ENCODE results near the gene WASL.
"Not testable (repeated sequence)": the region's sequence is repeated elsewhere in the genome, so short reads cannot be mapped to it uniquely, and the experiment has no call there.

Gene WASL

DNA sequence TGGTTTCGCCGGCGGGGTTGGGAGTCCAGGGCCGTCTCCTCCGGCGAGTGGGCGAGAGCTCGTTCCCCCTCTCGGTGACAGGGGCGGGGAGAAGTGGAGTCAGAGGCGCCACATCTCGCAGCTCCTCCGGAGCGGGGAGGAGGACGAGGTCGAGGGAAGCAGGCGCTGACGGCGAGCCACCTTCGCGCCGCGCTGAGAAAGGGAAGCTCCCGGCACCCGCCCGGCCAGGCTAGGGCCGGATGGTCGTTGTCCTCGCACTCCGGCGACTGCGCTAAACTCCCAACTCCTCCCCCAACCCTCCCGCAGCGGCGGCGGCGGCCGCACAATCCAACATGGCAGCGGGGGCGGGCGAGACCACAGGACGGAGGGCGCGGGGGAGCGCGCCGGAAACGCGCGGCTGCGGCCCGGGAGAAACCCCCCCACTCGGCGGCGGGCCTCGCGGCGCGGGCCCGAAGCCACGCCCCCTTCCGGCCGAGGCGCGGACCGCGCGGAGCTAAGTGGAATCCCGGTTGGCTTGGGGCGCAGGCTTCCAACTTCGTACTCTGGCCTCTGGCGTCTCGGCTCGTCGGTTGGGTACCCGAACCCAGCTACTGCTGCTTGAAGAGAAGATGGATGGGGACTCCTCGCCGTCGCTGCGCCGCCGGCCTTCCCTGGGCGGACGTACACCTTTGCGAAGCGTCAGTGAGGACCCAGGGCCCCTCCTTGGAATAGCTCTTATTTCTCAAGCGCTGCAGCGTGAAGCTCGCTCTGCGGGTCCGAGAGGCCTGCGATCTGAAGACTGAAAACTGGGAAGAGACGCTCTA is at the start of gene WASL:
WASL (minus strand) TSS at position 270 of the 803 bp plus-strand sequence; CDS start at position 1, 269 bp downstream.
- peak; percentile 74 for DNase-seq

DNA sequence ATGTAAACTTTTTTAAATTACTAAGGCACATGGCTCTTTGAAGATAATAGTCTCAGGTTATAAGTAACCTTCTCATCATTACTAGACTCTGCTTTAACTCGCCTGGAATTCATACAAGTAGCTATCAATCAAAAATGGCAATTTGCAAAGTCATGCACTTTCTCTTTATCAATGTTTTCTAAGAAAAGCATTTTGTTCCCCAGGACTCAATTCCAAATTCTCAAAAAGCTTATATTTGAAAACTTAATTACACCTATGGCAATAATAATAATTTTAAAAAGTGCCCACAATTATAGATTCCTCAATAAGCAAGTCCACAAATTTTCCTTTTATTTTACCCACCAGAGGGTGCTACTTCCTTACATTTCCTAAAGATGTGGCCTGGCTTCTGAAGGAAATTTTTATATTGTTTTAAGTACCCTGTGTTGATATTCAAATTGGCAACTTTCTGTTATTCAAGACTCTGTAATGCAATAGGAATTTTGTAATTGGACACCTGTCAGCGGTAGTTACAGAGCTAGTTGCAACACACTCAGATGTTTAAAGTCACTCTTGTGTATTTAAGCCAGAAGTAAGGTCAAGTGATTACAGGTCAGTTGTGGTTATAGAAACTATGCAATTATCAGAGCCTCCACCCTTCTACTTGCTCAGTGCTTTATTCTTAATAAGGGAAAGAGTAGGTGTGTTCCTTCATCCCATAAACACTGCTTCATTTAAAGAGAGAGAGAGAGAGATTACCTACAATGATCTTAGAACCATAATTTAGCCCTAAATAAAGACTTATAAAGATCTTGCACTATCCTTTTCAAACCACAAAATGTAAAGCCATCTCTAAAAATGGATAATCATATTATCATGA is 49.1 kb upstream of the WASL start:
- DNase-seq: no peak

DNA sequence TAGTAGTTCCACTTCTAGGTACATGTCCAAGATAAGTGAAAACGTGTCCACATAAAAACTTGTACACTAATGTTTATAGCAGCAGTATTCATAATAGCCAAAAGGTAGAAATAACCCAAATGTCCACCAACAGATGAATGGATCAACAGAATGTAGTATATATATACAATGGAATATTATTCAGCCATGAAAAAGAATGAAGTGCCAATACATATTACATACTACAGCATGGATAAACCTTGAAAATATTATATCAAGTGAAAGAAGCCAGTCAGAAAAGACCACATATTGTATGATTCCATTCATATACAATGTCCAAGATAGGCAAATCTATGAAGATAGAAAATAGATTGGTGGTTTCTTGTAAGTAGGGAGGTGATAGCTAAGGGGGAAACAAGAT is 47.8 kb upstream of the WASL start:
- DNase-seq: no peak

DNA sequence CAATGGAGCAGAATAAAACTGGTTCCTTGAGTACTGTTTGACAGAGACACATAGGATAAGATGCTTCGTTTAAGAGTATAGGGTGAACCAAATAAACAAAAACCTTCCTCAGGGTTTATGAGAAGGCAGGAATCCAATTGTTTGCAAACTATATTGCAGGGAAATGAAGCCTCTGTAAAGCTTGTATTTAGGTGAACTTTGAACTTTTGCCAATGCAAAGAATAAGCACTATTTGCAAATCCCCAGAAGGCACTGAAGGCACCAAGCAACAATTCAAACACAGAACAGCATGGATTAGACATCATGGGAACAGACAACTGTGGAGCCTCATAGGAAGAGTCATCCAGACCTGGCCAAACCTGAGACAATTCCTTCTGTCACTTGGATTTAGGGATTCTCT is 47.1 kb upstream of the WASL start:
- no peak for DNase-seq

DNA sequence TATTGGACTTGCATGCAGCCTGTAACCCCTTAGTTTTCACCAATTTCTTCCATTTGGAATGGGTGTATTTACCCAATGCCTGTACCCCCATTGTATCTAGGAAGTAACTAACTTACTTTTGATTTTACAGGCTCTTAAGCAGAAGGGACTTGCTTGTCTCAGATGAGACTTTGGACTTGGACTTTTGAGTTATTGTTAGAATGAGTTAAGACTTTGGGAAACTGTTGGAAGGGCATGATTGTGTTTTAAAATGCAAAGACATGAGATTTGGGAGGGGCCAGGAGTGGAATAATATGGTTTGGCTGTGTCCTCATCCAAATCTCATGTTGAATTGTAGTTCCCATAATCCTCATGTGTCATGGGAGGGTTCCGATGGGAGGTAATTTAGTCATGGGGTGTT is 46.3 kb upstream of the WASL start:
- not testable (repeated sequence) for DNase-seq

DNA sequence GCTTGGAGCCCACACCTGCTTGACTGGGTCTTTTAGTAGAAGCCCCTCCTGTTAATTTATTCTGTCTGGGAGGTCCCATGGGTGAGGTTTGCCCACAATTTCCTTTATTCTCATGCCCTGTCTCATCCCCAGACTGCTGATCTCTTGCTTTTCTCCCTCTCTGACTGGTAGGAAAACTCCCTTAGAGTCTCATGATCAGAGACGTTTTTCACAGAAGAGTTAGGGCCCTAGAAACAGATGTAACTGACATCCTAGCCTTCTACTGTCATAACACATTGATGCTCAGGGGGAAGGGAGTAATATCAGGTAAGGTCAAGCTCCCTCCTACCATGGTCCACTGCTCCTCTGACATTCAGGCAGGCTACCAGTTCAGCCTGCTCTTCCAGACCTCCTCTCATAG is 43.7 kb upstream of the WASL start:
- DNase-seq: no peak

DNA sequence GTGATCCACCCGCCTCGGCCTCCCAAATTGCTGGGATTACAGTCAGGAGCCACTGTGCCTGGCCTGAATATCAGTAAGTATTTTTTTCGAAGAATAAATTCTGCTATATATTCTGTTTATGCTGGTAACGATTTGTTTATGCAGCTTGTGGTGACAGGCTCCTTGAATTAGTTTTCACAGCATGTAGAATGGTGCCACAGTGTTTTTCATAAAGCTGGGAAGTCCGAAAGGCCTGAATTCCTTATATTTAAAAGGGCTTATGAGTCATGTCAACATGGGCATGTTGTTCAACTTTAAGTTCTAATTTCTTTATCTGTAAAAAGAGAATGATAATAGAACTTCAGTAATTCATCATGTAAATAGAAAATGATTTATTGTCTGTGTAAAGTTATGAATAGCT is 42.2 kb upstream of the WASL start:
- DNase-seq: no peak

DNA sequence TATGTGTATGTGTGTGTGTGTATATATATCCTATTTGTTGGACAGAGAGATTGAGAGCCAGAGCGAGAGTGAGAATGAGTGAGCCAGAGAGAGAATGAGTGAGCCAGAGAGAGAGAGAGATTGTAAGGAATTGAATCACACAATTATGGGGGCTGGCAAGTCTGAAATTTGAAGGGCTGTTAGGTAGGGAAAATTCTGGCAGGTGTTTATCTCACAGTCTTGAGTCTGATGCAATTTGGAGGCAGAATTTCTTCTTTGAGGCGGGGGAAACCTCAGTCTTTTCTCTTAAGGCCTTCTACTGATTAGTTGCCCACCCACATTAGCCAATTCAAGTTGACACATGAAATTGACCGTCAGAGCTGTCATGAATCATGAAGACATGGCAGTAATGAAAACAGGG is 41.0 kb upstream of the WASL start:
- no peak for DNase-seq

DNA sequence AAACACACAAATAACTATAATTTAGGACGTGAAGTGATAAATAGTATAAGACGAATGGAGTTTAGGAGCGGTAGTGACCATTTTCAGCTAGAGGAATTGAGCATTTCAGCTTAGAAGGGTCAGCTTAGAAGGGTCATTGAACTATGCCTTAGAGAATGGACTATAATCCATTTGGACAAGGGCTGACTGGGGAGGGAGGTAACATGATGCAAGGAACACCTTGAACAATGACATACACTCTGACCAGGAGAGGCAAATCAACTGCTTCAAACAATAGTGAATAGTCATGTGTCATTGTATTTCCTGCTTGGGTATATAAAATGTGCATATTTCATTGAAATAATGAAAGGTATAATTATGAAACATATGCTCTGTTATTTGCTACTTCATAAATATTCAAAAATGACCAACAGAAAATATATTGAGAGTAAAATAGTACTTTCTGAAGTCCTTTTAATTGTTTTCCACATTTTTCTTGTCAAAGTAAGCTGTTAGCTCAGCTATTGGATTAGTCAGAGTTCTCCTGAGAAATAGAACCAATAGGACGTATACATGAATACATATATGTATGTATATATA is 40.5 kb upstream of the WASL start:
- no peak for DNase-seq

DNA sequence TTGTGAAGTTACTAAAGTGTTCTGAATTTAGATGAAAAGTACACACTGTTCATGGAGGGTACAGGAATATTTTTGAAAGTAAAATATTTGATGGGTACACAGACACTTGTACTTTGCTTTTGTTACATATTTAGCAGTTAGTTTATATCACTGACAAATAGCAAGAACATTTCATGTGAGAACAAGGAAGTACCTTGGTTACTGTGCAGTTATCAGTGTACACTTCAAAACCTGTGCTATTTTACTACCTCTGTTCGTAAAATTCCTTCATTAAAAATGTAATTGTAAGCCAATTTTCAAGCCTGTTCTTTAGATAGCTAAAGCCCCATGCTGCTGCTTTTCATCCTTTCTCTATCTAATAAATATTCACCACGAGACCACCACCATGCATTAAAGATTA is 39.8 kb upstream of the WASL start:
- no peak for DNase-seq

DNA sequence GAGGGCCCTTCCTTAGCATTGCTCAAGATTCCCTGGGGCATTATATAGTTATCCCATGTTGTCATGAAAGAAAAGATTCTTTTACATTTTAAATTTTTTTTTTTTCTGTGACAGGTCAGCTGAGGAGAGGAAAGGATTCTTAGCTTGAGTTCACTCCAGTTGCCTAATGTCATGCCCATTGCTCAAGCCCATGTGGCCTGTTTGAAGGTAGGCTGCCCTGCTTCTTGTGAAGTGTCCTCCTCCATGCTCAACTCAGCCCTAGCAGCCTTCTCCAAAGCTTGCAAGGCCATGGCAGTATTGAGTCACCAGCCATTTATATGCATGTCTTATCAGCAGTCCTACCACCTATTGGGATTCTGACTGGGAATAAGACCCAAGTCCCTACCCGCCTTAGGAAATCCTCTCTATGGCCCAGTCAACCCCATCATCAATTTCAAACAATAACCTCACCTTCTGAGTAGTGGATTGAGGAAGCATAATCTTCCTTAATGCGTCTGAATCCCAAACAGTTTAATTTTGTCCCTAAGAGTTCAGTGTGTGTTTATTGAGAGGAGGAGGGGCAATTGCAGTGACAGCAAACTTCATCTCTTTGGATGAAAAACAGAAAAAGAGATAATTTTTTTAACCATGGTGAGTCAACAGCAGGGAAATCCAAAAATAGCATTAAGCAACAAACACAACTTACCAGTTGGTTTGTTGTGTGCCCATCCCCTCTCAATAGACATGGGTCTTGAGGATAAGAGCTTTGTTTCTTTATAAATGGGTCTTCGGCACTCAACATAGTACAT is 38.6 kb upstream of the WASL start:
- no peak for DNase-seq

DNA sequence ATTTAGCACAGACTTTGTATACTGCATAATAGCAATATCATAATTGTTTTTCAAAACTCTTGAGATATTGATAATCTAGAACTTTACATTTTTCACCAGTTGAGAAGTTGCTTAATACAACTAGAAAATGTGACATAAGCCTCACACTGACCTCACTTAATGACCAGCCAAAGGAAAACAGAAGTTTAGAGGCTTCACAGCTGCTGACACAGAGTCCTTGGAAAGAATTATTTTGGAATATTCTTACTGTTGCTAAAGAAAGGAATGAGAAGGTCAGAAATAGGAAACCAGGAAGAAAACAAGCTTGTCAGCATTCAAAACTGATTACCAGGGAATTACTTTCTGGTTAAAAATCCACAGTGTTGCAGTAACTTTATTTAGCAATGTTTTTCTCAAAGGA is 35.5 kb upstream of the WASL start:
- DNase-seq: no peak

DNA sequence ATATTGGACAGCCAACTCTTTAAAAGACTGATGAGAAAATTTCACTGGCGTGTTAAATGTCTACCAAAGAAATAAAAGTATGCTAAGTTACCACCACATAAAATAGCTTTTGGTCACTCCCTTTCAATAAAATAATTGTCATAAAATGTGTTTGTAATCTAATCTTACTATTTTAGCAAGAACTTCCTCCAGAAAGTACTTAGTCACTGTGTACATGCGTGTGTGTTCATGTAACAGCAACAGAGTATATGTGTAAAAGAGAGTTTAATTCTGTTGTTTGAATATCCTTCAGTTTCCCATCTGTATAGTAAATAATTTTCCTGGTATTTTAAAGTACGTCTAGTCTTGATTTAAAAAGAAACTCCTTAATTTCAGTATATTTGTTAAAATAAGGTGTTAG is 35.0 kb upstream of the WASL start:
- DNase-seq: no peak

DNA sequence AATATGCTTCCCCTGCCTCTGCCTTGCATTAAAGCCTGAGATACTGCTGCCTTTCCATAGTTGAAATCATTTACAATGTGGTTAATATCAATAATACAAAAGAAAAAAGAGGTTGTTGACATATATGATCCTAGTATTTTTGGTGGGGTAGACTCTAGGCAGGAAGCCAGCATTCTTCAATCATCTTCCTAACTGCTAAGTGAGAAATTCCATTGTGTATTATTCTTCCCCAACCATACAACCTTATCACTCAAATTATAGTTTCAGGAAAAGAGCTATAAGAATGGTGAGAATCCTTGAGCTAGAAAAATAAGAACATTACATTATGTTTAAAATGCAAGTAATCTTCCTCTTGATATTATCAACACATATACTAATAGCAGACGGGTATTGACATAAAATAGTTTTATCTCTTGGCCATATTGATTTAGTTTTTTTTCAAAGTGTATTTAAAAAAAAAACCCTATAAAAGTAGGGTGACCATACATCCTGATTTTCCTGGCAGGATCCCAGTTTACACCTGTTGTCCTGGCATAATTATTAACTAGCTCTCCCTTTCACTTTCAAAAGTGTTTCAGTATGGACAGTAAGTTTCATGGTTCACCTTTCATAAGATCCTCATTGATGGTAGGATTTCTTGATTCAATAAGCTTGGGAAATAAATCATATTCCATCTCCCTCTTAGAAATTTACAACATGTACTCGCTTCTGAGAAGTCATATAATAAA is 33.4 kb upstream of the WASL start:
- no peak for DNase-seq

DNA sequence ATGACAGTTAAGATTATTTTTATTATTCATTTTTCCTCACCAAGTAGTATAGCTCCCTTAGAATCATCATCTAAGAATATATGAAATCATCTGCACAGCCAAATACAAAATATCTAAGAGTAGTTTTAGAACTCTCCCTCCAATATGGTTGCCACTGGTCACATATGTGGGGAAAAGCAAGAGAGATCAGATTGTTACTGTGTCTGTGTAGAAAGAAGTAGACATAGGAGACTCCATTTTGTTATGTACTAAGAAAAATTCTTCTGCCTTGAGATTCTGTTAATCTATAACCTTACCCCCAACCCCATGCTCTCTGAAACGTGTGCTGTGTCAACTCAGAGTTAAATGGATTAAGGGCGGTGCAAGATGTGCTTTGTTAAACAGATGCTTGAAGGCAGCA is 31.7 kb upstream of the WASL start:
- not testable (repeated sequence) for DNase-seq

DNA sequence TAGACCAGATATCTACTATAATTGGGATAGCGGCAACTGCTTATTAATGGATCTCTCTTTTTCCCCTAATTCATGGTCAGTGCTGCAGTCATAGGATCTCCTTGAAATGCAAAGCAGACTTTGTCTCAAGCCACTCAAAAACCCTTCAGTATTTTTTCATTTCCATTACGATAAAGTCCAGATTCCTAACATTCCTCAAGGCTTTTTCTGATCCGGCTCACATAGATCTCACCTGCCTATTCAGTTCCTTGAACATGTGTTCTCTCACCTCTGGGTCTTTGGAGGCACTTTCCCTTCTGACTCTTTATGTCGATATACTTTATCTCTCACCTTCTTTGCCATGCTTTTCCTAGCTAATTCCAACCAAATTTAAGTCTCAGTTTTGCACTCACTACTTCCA is 25.7 kb upstream of the WASL start:
- DNase-seq: no peak

DNA sequence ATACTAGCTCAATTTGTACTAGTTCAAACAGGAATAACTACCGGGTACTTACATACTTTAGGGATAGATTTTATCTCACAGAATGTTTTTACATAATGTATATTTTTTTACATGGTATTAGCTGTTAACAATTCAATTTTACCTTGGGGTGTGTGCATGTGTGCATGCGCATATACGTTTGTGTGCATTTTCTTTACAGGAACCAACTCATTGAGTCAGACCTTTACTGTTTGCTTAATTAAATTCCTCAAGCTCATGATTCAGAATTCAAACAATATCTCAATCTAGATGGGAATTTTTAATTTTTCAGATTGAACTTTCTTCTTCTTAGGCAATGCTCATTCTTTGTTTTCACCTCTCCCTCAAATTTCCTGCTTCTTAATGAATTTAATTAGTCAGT is 24.7 kb upstream of the WASL start:
- no peak for DNase-seq

DNA sequence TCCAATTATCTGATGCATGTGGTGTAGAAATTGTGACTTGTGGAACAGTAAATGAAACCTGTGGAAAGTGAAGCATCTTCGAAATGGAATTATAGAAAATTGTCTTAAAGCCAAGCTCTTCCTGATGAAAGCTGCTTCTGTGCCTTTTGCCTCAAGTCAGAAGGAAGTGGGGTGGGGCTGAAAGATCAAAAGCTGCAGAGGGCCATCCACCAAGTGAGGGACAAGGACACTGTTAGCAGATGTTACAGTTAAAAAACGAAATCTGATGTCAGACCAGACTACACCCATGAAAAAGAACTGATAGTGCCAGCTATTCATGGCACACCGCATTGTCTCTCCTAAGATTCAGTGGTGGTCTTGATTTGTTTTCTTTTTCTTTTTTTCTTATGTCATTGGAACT is 23.8 kb upstream of the WASL start:
- no peak for DNase-seq

DNA sequence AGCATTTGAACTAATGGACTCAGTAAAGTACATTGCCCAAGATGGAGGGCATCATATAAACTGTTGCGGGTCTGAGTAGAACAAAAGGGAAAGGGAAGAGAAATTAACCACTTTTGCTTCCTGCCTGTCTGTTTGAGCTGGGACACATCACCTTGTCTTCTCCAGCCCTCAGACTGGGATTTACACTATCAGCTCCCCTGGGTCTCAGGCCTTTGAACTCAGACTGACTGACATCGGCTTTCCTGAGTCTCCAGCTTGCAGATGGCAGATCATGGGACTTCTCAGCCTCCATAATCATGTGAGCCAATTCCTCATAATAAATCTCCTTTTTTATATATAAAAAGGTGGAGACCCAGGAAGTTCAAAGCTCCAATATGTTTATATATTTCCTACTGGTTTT is 23.0 kb upstream of the WASL start:
- DNase-seq: no peak

DNA sequence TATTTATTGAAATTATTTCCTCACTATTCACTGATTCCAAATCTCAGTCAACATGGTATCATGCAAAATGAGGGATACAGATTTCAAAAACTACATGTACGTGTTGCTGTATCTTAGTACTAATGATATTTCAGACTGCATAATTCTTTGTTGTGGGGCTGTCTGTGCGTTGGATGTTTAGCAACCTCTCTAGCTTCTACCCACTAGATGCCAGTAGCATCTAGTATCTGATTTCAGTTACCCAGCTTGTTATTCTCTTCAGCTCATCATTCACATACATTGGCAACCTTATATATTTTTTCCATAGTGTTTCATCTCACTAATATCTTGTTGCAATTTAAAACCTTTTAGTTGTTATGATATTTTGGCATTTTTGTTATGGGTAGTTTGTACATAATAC is 22.5 kb upstream of the WASL start:
- DNase-seq: no peak

DNA sequence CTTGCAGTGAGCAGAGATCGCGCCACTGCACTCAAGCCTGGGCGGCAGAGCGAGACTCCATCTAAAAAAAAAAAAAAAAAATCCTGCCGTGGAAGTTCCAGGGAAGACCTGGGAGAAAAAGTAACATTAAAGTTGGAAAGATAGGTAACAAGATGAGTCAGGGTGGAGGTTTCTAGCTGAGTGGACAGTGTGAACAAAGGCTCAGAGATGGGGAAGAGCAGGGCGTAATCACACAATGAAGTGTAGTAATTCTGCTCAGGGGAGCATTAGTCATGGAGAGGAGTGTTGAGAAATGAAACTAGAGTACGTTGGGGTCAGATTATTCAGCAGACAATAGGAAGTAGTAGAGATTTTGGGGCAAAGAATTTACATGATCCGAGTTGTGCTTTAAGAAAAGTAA is 21.6 kb upstream of the WASL start:
- no peak for DNase-seq

DNA sequence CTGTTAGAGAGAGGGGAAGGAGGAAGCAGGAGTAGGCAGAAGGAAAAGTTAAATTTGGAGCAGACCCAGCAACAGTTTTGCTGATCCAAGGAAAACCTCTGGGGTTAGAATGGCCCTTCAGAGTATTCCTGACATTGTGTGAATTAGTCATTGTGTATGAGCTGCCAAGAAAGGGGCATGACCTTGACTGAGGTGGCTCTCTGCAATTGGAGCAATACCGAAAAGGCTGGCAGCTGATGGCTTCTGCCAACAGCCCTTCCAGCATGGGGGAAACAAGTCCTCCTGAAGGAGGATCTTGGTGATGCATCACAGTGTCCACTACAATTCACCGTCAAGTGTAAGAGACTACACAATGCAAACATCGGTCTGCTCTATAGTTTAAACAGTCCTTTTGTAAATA is 20.6 kb upstream of the WASL start:
- peak; percentile 27 for DNase-seq

Data from T1000 (cell line).